IMR-90 (cell line): ENCODE measurements around the gene RAB42. TPM values are rescaled to one million over a fixed set of nuclear protein-coding genes. Genes with fewer than 3 reads are reported as not detected.

ENCODE experiments used
- ATAC-seq: fragments of 200-7000 bp; cut with Tn5 transposase; 2 replicates; pipeline ENCODE4 v1.9.1; 2020; ENCODE audit warnings: low read depth, mild to moderate bottlenecking, moderate library complexity
- BruUV-seq: library from RNA; stranded (reverse); fragments of 400-500 nt; replicated peaks from 2 replicates; lab custom pipeline; 2021; lab: Mats Ljungman, UMichigan
- CTCF ChIA-PET: fragments of 300-600 bp; formaldehyde crosslinking; extraction: SDS; loops from one replicate; lab custom pipeline; 2021; ENCODE audit warnings: antibody characterized with exemption; lab: Yijun Ruan, JAX
- POLR2A ChIA-PET: fragments of 300-600 bp; sonication (Branson Sonifier 250); formaldehyde crosslinking; loops from one replicate; lab custom pipeline; 2022; ENCODE audit warnings: antibody characterized with exemption; ENCODE audit not compliant: unreplicated experiment; lab: Charles Lee
- DNase-seq: peaks from one replicate; pipeline ENCODE4 v3.0.0; 2013
- H2AFZ ChIP-seq: replicated peaks from 2 replicates; pipeline ENCODE3; 2013; ENCODE audit warnings: low read length, mild to moderate bottlenecking; ENCODE audit not compliant: poor library complexity
- H2AK5ac ChIP-seq: 2 replicates; pipeline ENCODE4 v1.6.1; 2013; ENCODE audit warnings: low read depth, low read length, inconsistent platforms
- H2AK9ac ChIP-seq: replicated peaks from 2 replicates; pipeline ENCODE3; 2013; ENCODE audit warnings: mild to moderate bottlenecking, low read depth, low read length, moderate library complexity; ENCODE audit not compliant: poor library complexity
- H2BK120ac ChIP-seq: 2 replicates; pipeline ENCODE4 v1.6.1; 2013; ENCODE audit warnings: low read depth, low read length, inconsistent platforms
- H2BK15ac ChIP-seq: 3 replicates; pipeline ENCODE4 v1.6.1; 2013; ENCODE audit warnings: low read depth, low read length, inconsistent platforms
- H2BK20ac ChIP-seq: 2 replicates; pipeline ENCODE4 v1.6.1; 2013; ENCODE audit warnings: low read depth, mild to moderate bottlenecking, inconsistent platforms, low read length, moderate library complexity
- H2BK5ac ChIP-seq: 2 replicates; pipeline ENCODE4 v1.6.1; 2013; ENCODE audit warnings: mild to moderate bottlenecking, low read depth, low read length, inconsistent platforms; ENCODE audit not compliant: poor library complexity, severe bottlenecking
- H3K14ac ChIP-seq: replicated peaks from 2 replicates; pipeline ENCODE4 v1.6.1; 2013; ENCODE audit warnings: low read depth, low read length, inconsistent platforms
- H3K18ac ChIP-seq: 2 replicates; pipeline ENCODE4 v1.6.1; 2013; ENCODE audit warnings: low read depth, low read length, control low read depth
- H3K23ac ChIP-seq: 2 replicates; pipeline ENCODE4 v1.6.1; 2013; ENCODE audit warnings: low read depth, low read length, inconsistent platforms
- H3K27ac ChIP-seq: 2 replicates; pipeline ENCODE4 v1.5.1; 2013; ENCODE audit warnings: mild to moderate bottlenecking, control low read depth, low read length; ENCODE audit not compliant: insufficient read depth
- H3K27me3 ChIP-seq: 2 replicates; pipeline ENCODE4 v1.6.1; 2013; ENCODE audit warnings: low read length; ENCODE audit not compliant: control insufficient read depth, insufficient read depth
- H3K36me3 ChIP-seq: 2 replicates; pipeline ENCODE4 v1.6.1; 2013; ENCODE audit warnings: low read length, mixed read lengths; ENCODE audit not compliant: control insufficient read depth, insufficient read depth
- H3K4ac ChIP-seq: 2 replicates; pipeline ENCODE4 v1.6.1; 2013; ENCODE audit warnings: low read depth, low read length, inconsistent platforms
- H3K4me1 ChIP-seq: 2 replicates; pipeline ENCODE4 v1.6.1; 2013; ENCODE audit warnings: low read length, mixed read lengths; ENCODE audit not compliant: control insufficient read depth, insufficient read depth
- H3K4me2 ChIP-seq: 2 replicates; pipeline ENCODE4 v1.6.1; 2013; ENCODE audit warnings: low read depth, mild to moderate bottlenecking, control low read depth, low read length, moderate library complexity
- H3K4me3 ChIP-seq: 2 replicates; pipeline ENCODE4 v1.5.1; 2013; ENCODE audit warnings: low read depth, mild to moderate bottlenecking, control low read depth, low read length, moderate library complexity; ENCODE audit not compliant: insufficient read depth
- H3K56ac ChIP-seq: 2 replicates; pipeline ENCODE4 v1.6.1; 2013; ENCODE audit warnings: low read length, inconsistent platforms; ENCODE audit not compliant: insufficient read depth; ENCODE audit errors: extremely low read depth
- H3K79me1 ChIP-seq, 2 experiments: 2 replicates each; pipeline ENCODE4 v1.6.1; 2013; ENCODE audit warnings: low read length in 2 of 2, inconsistent platforms in 1 of 2, low read depth in 1 of 2
- H3K9ac ChIP-seq: 2 replicates; pipeline ENCODE4 v1.6.1; 2013; ENCODE audit warnings: low read depth, low read length, control low read depth
- H3K9me1 ChIP-seq: 2 replicates; pipeline ENCODE4 v1.6.1; 2013; ENCODE audit warnings: low read length, inconsistent platforms; ENCODE audit not compliant: insufficient read depth
- H3K9me3 ChIP-seq: 2 replicates; pipeline ENCODE4 v1.6.1; 2013; ENCODE audit warnings: low read length; ENCODE audit not compliant: control insufficient read depth, insufficient read depth
- H4K20me1 ChIP-seq: 2 replicates; pipeline ENCODE4 v1.6.1; 2013; ENCODE audit warnings: low read length, inconsistent platforms; ENCODE audit not compliant: insufficient read depth
- H4K5ac ChIP-seq: 2 replicates; pipeline ENCODE4 v1.6.1; 2013; ENCODE audit warnings: mild to moderate bottlenecking, low read depth, low read length, control low read depth
- H4K8ac ChIP-seq, 2 experiments: 2 replicates each; pipeline ENCODE4 v1.6.1; 2013; ENCODE audit warnings: low read depth in 2 of 2, low read length in 2 of 2, control low read depth in 1 of 2, inconsistent platforms in 1 of 2
- H4K91ac ChIP-seq: 2 replicates; pipeline ENCODE4 v1.6.1; 2013; ENCODE audit warnings: low read depth, low read length, inconsistent platforms; ENCODE audit not compliant: insufficient read depth
- BHLHE40 ChIP-seq: fragments of 150-350 bp; IDR thresholded peaks from 2 replicates; pipeline ENCODE4 v1.6.1; 2016; ENCODE audit warnings: mild to moderate bottlenecking, low read depth, low read length
- CEBPB ChIP-seq: IDR thresholded peaks from 2 replicates; pipeline ENCODE4 v1.6.1; 2012; ENCODE audit warnings: low read depth, low read length, improper control_type of control experiment
- CHD1 ChIP-seq: IDR thresholded peaks from 2 replicates; pipeline ENCODE4 v1.6.1; 2012; ENCODE audit warnings: low read depth, low read length, improper control_type of control experiment
- CTCF ChIP-seq: conservative IDR thresholded peaks from 2 replicates; pipeline ENCODE4 v1.5.1; 2012; ENCODE audit warnings: mild to moderate bottlenecking, low read depth, low read length, improper control_type of control experiment
- ELK1 ChIP-seq: fragments of 150-350 bp; IDR thresholded peaks from 2 replicates; pipeline ENCODE4 v1.6.1; 2016; ENCODE audit warnings: low read depth, mild to moderate bottlenecking, low read length, moderate library complexity, borderline replicate concordance
- FOS ChIP-seq: fragments of 150-350 bp; IDR thresholded peaks from 2 replicates; pipeline ENCODE4 v1.6.1; 2016; ENCODE audit warnings: low read depth, low read length
- MAFK ChIP-seq: IDR thresholded peaks from 2 replicates; pipeline ENCODE4 v1.6.1; 2012; ENCODE audit warnings: low read depth, low read length, improper control_type of control experiment
- MAZ ChIP-seq: IDR thresholded peaks from 2 replicates; pipeline ENCODE4 v1.6.1; 2012; ENCODE audit warnings: low read depth, mild to moderate bottlenecking, low read length, improper control_type of control experiment, moderate library complexity, borderline replicate concordance
- MXI1 ChIP-seq: IDR thresholded peaks from 2 replicates; pipeline ENCODE4 v1.6.1; 2012; ENCODE audit warnings: low read depth, mild to moderate bottlenecking, low read length, moderate library complexity, borderline replicate concordance
- NFE2L2 ChIP-seq: fragments of 150-350 bp; IDR thresholded peaks from 2 replicates; pipeline ENCODE4 v1.6.1; 2016; ENCODE audit warnings: low read depth, mild to moderate bottlenecking, low read length
- POLR2A ChIP-seq: IDR thresholded peaks from 2 replicates; pipeline ENCODE4 v1.6.1; 2012; ENCODE audit warnings: mild to moderate bottlenecking, low read depth, low read length
- RAD21 ChIP-seq: IDR thresholded peaks from 2 replicates; pipeline ENCODE4 v1.6.1; 2012; ENCODE audit warnings: low read length, improper control_type of control experiment
- RCOR1 ChIP-seq: IDR thresholded peaks from 2 replicates; pipeline ENCODE4 v1.6.1; 2012; ENCODE audit warnings: mild to moderate bottlenecking, low read length, improper control_type of control experiment; ENCODE audit not compliant: insufficient replicate concordance
- RFX5 ChIP-seq: IDR thresholded peaks from 2 replicates; pipeline ENCODE4 v1.8.0; 2012; ENCODE audit warnings: low read depth, mild to moderate bottlenecking, low read length, moderate library complexity
- SMC3 ChIP-seq: fragments of 150-350 bp; IDR thresholded peaks from 2 replicates; pipeline ENCODE4 v1.6.1; 2016; ENCODE audit warnings: low read depth, mild to moderate bottlenecking, antibody characterized with exemption, low read length, moderate library complexity
- USF2 ChIP-seq: fragments of 150-350 bp; IDR thresholded peaks from 2 replicates; pipeline ENCODE4 v1.6.1; 2017; ENCODE audit warnings: mild to moderate bottlenecking, antibody characterized with exemption, low read length, low read depth
- WGBS, 2 experiments: methylation state at CpG; one replicate each; pipeline versions ENCODE4 v1.1.5 to v1.1.7; 2013; ENCODE audit warnings: missing lambda C conversion rate in 2 of 2; ENCODE audit not compliant: insufficient read length in 1 of 2; ENCODE audit errors: extremely low coverage in 2 of 2; 5-methylcytosine and 5-hydroxymethylcytosine counted together
- dilution Hi-C: fragments of 300-500 bp; cut with HindIII; formaldehyde crosslinking; loops from one replicate; pipeline ENCODE4 v1.14.3; 2018; ENCODE audit warnings: low sequenced_read_pairs; ENCODE audit not compliant: unreplicated experiment
- in situ Hi-C: fragments of 300-500 bp; cut with MboI; formaldehyde crosslinking; loops from 3 replicates; pipeline ENCODE4 v1.14.3; 2019; ENCODE audit warnings: low sequenced_read_pairs, inconsistent platforms, mixed read lengths
- intact Hi-C: fragments of 100-400 bp; cut with micrococcal nuclease; formaldehyde crosslinking; loops from 2 replicates; pipeline ENCODE4 v1.10.0; 2022
- polyA plus RNA-seq, 3 experiments: library from polyadenylated mRNA; depleted of rRNA; stranded (reverse); fragments of >200 nt; gene quantifications; 2 replicates each; pipeline ENCODE4 v1.2.3, GENCODE V29; 2012; ENCODE audit warnings: low replicate concordance in 1 of 3
- total RNA-seq: library from RNA; depleted of rRNA; stranded (reverse); fragments of >200 nt; gene quantifications from 2 replicates; pipeline ENCODE4 v1.2.3, GENCODE V29; 2012

RAB42 gene
- total and polyA plus RNA-seq, 2 of the 4 experiments (the other 2 are of a cell fraction), result 0.77 to 0.90 TPM

- Histone ChIP-seq H4K91ac (no peak overlapping the region), H3K9me1 (no peaks in the 10 kb centered on the region), H2BK20ac (no peak overlapping the region), H4K5ac (no peak overlapping the region), H3K4me1 (no peaks in the 10 kb centered on the region), H3K23ac (no peak overlapping the region), H2BK15ac (no peak overlapping the region), H3K27ac (no peak overlapping the region), H3K56ac (no peak overlapping the region), H3K9me3 (no peaks in the 10 kb centered on the region), H2AK5ac (no peak overlapping the region), H3K9ac (no peak overlapping the region), H3K18ac (no peak overlapping the region), H2AK9ac (no peak overlapping the region), H3K4me2 (no peak overlapping the region), H3K4me3 (no peak overlapping the region), H2BK5ac (no peak overlapping the region), H2AFZ (no peak overlapping the region), H4K8ac (no peak overlapping the region), H3K4ac (no peak overlapping the region), H4K20me1 (no peaks in the 10 kb centered on the region), H3K79me1 (peaks cover 0 to 3% of the 10 kb centered on the region in 2 experiments; a peak in 2 of 4 replicates), H3K14ac (no peak overlapping the region), H3K36me3 (peaks cover 46% of the 10 kb centered on the region), H3K27me3 (no peaks in the 10 kb centered on the region), H2BK120ac (no peak overlapping the region)
- CTCF ChIA-PET, result no interaction called here
- no TSS peak for BruUV-seq
- no peak for DNase-seq
- TF ChIP-seq USF2 (no peak), NFE2L2 (no peak), RFX5 (no peak), SMC3 (no peak), POLR2A (no peak), MXI1 (no peak), ELK1 (no peak), BHLHE40 (no peak), MAZ (no peak), CEBPB (no peak), FOS (no peak), RCOR1 (no peak), MAFK (no peak), RAD21 (no peak), CHD1 (no peak), CTCF (no peak)
- no CpG with 5 or more reads among the region's 2 CpGs for WGBS, 2 experiments
- intact Hi-C loops, result no loop called here
- dilution Hi-C loops, result no loop called here
- in situ Hi-C loops, result no loop called here
- POLR2A ChIA-PET, result no interaction called here
- no peak for ATAC-seq
Observed at GRCh38 chr1:28566931-28567330, 25.1 kb upstream of the RAB42 start.
